Activated CD4-positive, CD25-positive, alpha-beta regulatory T cell treated with anti-CD3 and anti-CD28 coated beads, Interleukin-2, amount 50 U/mL, for 72 hours (primary cell): ENCODE data around the gene UBE3A.

Source experiments
- DNase-seq: peaks from one replicate; pipeline ENCODE4 v3.0.0; 2021

Gene UBE3A

GRCh38 chr15:25402342-25402741 is 36.5 kb downstream of the UBE3A start:
- DNase-seq = no peak

GRCh38 chr15:25401501-25401900 is 37.3 kb downstream of the UBE3A start:
- no peak for DNase-seq

GRCh38 chr15:25397100-25397499 is 41.7 kb downstream of the UBE3A start:
- DNase-seq = no peak

- no peak for DNase-seq
Observed at GRCh38 chr15:25394898-25395297, 43.9 kb downstream of the UBE3A start.

GRCh38 chr15:25392806-25393205 is 46.0 kb downstream of the UBE3A start:
- DNase-seq = no peak

GRCh38 chr15:25391971-25392721 is 46.7 kb downstream of the UBE3A start:
- no peak for DNase-seq

- DNase-seq = no peak
Observed at GRCh38 chr15:25385986-25386385, 52.8 kb downstream of the UBE3A start.

- no peak for DNase-seq
Observed at GRCh38 chr15:25381579-25381978, 57.2 kb downstream of the UBE3A start.

- DNase-seq = no peak
Observed at GRCh38 chr15:25378501-25378901, 60.3 kb downstream of the UBE3A start.

GRCh38 chr15:25375557-25375956 is 63.3 kb downstream of the UBE3A start:
- no peak for DNase-seq

GRCh38 chr15:25374143-25374542 is 64.7 kb downstream of the UBE3A start:
- DNase-seq = no peak

GRCh38 chr15:25372298-25372697 is 66.5 kb downstream of the UBE3A start:
- no peak for DNase-seq

GRCh38 chr15:25368850-25369249 is 70.0 kb downstream of the UBE3A start:
- no peak for DNase-seq

- no peak for DNase-seq
Observed at GRCh38 chr15:25366058-25366457, 72.8 kb downstream of the UBE3A start.

- no peak for DNase-seq
Observed at GRCh38 chr15:25362545-25362944, 76.3 kb downstream of the UBE3A start.

GRCh38 chr15:25347707-25348106 is 91.1 kb downstream of the UBE3A start:
- DNase-seq = no peak

GRCh38 chr15:25346371-25346770 is 92.5 kb downstream of the UBE3A start:
- DNase-seq = no peak

- DNase-seq = no peak
Observed at GRCh38 chr15:25345943-25346342, 92.9 kb downstream of the UBE3A start.

GRCh38 chr15:25342629-25343028 is 96.2 kb downstream of the UBE3A start:
- no peak for DNase-seq

GRCh38 chr15:25339431-25339830 is 99.4 kb downstream of the UBE3A start:
- DNase-seq = no peak

GRCh38 chr15:25335279-25335678 is 103.5 kb downstream of the UBE3A start:
- no peak for DNase-seq

- DNase-seq = no peak
Observed at GRCh38 chr15:25333049-25333448, 105.8 kb downstream of the UBE3A start.

GRCh38 chr15:25332306-25332705 is 106.5 kb downstream of the UBE3A start:
- no peak for DNase-seq

GRCh38 chr15:25331860-25332259 is 107.0 kb downstream of the UBE3A start:
- no peak for DNase-seq

- DNase-seq = no peak
Observed at GRCh38 chr15:25331404-25331803, 107.4 kb downstream of the UBE3A start.
